Parathyroid adenoma (tissue), 2 donors: ENCODE data around the gene ARHGAP15.

Experiments used
- H2AFZ ChIP-seq: fragments of 300-600 bp; sonication (generic); one replicate; pipeline ENCODE4 v1.7.0; 2017; ENCODE audit warnings: antibody characterized with exemption, mild to moderate bottlenecking
- H3K27ac ChIP-seq: fragments of 300-600 bp; sonication (generic); one replicate; pipeline ENCODE4 v1.7.0; 2017
- H3K27me3 ChIP-seq: fragments of 300-600 bp; sonication (generic); one replicate; pipeline ENCODE4 v1.7.0; 2017; ENCODE audit warnings: low read length; ENCODE audit not compliant: control insufficient read depth, insufficient read depth
- H3K36me3 ChIP-seq: fragments of 300-600 bp; sonication (generic); one replicate; pipeline ENCODE4 v1.7.0; 2017; ENCODE audit warnings: low read length; ENCODE audit not compliant: control insufficient read depth, insufficient read depth
- H3K4me1 ChIP-seq: fragments of 300-600 bp; sonication (generic); one replicate; pipeline ENCODE4 v1.7.0; 2017; ENCODE audit warnings: control low read depth
- H3K4me2 ChIP-seq: fragments of 300-600 bp; sonication (generic); one replicate; pipeline ENCODE4 v1.7.0; 2017; ENCODE audit warnings: low read length
- H3K4me3 ChIP-seq: fragments of 300-600 bp; sonication (generic); one replicate; pipeline ENCODE4 v1.7.0; 2017; ENCODE audit warnings: low read depth, low read length
- H3K79me2 ChIP-seq: fragments of 300-600 bp; sonication (generic); one replicate; pipeline ENCODE4 v1.7.0; 2017; ENCODE audit warnings: control low read depth
- H3K9ac ChIP-seq: fragments of 300-600 bp; sonication (generic); one replicate; pipeline ENCODE4 v1.7.0; 2017; ENCODE audit warnings: mild to moderate bottlenecking
- H3K9me3 ChIP-seq: fragments of 300-600 bp; sonication (generic); one replicate; pipeline ENCODE4 v1.7.0; 2017; ENCODE audit warnings: low read length; ENCODE audit not compliant: control insufficient read depth
- CTCF ChIP-seq: fragments of 300-600 bp; sonication (generic); IDR thresholded peaks from one replicate; pipeline ENCODE4 v1.7.0; 2017; ENCODE audit warnings: antibody characterized with exemption, mild to moderate bottlenecking
- donor health status: primary hyperparathyroidism.

The ARHGAP15 gene

GRCh38 chr2:143688248-143688647 is 559.0 kb downstream of the ARHGAP15 start:
- H3K27ac ChIP-seq: no peak overlapping the region
- no peaks in the 10 kb centered on the region for H3K27me3 ChIP-seq
- no peak overlapping the region for H3K4me2 ChIP-seq
- H3K36me3 ChIP-seq: no peaks in the 10 kb centered on the region
- no peaks in the 10 kb centered on the region for H3K9me3 ChIP-seq
- TF ChIP-seq CTCF: no peak
- H3K9ac ChIP-seq: no peak overlapping the region
- H3K4me1 ChIP-seq: no peaks in the 10 kb centered on the region
- no peaks in the 10 kb centered on the region for H3K79me2 ChIP-seq
- no peak overlapping the region for H2AFZ ChIP-seq
- H3K4me3 ChIP-seq: no peak overlapping the region

GRCh38 chr2:143688815-143689214 is 559.6 kb downstream of the ARHGAP15 start:
- no peak overlapping the region for H3K4me2 ChIP-seq
- no peak overlapping the region for H3K27ac ChIP-seq
- no peaks in the 10 kb centered on the region for H3K4me1 ChIP-seq
- H3K27me3 ChIP-seq: no peaks in the 10 kb centered on the region
- H2AFZ ChIP-seq: no peak overlapping the region
- no peaks in the 10 kb centered on the region for H3K79me2 ChIP-seq
- H3K4me3 ChIP-seq: no peak overlapping the region
- no peak for TF ChIP-seq CTCF
- no peaks in the 10 kb centered on the region for H3K9me3 ChIP-seq
- H3K9ac ChIP-seq: no peak overlapping the region
- H3K36me3 ChIP-seq: no peaks in the 10 kb centered on the region

DNA sequence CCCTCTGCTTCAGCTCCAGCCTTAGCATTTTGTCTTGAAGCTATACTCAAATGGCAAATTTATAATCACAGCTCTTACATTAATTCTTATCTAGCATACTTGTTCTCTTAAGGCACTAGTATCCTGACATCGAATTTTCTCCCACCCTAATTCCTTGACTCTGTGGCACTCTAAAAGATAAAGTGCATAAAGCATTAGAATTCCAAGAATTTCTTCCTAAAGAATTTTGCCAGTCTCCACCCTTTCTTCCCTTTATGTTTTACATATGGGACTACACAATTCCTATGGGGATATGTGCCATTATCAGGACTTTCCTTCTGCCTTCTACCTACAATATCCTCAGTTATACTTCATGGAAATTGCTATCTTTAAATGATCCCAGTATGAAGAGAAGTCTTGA is 560.3 kb downstream of the ARHGAP15 start:
- no peaks in the 10 kb centered on the region for H3K36me3 ChIP-seq
- H3K27ac ChIP-seq: no peak overlapping the region
- no peaks in the 10 kb centered on the region for H3K4me1 ChIP-seq
- no peak for TF ChIP-seq CTCF
- H3K4me2 ChIP-seq: no peak overlapping the region
- no peaks in the 10 kb centered on the region for H3K9me3 ChIP-seq
- no peak overlapping the region for H2AFZ ChIP-seq
- H3K9ac ChIP-seq: no peak overlapping the region
- no peak overlapping the region for H3K4me3 ChIP-seq
- no peaks in the 10 kb centered on the region for H3K27me3 ChIP-seq
- H3K79me2 ChIP-seq: no peaks in the 10 kb centered on the region

- H3K79me2 ChIP-seq: no peaks in the 10 kb centered on the region
- no peaks in the 10 kb centered on the region for H3K4me1 ChIP-seq
- H2AFZ ChIP-seq: no peak overlapping the region
- H3K4me3 ChIP-seq: no peak overlapping the region
- no peaks in the 10 kb centered on the region for H3K27me3 ChIP-seq
- H3K36me3 ChIP-seq: no peaks in the 10 kb centered on the region
- H3K27ac ChIP-seq: no peak overlapping the region
- no peaks in the 10 kb centered on the region for H3K9me3 ChIP-seq
- H3K4me2 ChIP-seq: no peak overlapping the region
- H3K9ac ChIP-seq: no peak overlapping the region
- TF ChIP-seq CTCF: no peak
These were observed 561.0 kb downstream of the ARHGAP15 start for GRCh38 chr2:143690235-143690634.

GRCh38 chr2:143691121-143691520 is 561.9 kb downstream of the ARHGAP15 start:
- H3K4me2 ChIP-seq: no peak overlapping the region
- no peaks in the 10 kb centered on the region for H3K9me3 ChIP-seq
- H3K36me3 ChIP-seq: no peaks in the 10 kb centered on the region
- H3K9ac ChIP-seq: no peak overlapping the region
- no peak overlapping the region for H3K27ac ChIP-seq
- no peaks in the 10 kb centered on the region for H3K79me2 ChIP-seq
- H3K4me3 ChIP-seq: no peak overlapping the region
- no peak overlapping the region for H2AFZ ChIP-seq
- TF ChIP-seq CTCF: no peak
- H3K4me1 ChIP-seq: no peaks in the 10 kb centered on the region
- no peaks in the 10 kb centered on the region for H3K27me3 ChIP-seq
